ENCODE measurements around the gene SERTM2.

Gene SERTM2

GRCh38 chrX:111560801-111561200 lies 49.4 kb downstream of the SERTM2 start:
- no peak for DNase-seq (ENCODE audit: low spot score)

GRCh38 chrX:111561851-111562250 lies 50.4 kb downstream of the SERTM2 start:
- no peak for DNase-seq (ENCODE audit: low spot score)

- no peak for DNase-seq (ENCODE audit: low spot score)
Measured at GRCh38 chrX:111567542-111568255, 56.3 kb downstream of the SERTM2 start.

- peak; percentile 24 for DNase-seq (ENCODE audit: low spot score)
Measured at GRCh38 chrX:111568354-111568753, 56.9 kb downstream of the SERTM2 start.

GRCh38 chrX:111568817-111569216 lies 57.4 kb downstream of the SERTM2 start:
- no peak for DNase-seq (ENCODE audit: low spot score)
